Measurements from ENCODE around the gene ELP1. TPM values are rescaled to one million over a fixed set of nuclear protein-coding genes. Genes with fewer than 3 reads are reported as not detected.

The ELP1 gene
- total and polyA plus RNA-seq, 2 of the 4 experiments (the other 2 are of a cell fraction), result 20.0 to 43.2 TPM

GRCh38 chr9:108933231-108933717 lies 650 bp downstream of the ELP1 start:
- Histone ChIP-seq H3K79me1 (ENCODE audit: low read depth in 1 of 2, low read length in 2 of 2) (peaks cover 16 to 42% of the 10 kb centered on the region in 2 experiments), H3K9ac (ENCODE audit: low read depth, low read length) (peak overlapping the region; percentile 93), H3K9me1 (ENCODE audit: insufficient read depth, low read length) (0 out of 2 replicates have a peak, but pooled peaks cover 4% of the 10 kb centered on the region), H4K5ac (ENCODE audit: low read depth, low read length) (no peak overlapping the region), H3K23ac (ENCODE audit: low read depth, low read length) (peak overlapping the region; percentile 94), H4K91ac (ENCODE audit: insufficient read depth, low read depth, low read length) (peak overlapping the region; percentile 15; the same call in 1 of the 2 replicates), H4K20me1 (ENCODE audit: insufficient read depth, low read length) (no peaks in the 10 kb centered on the region; the same call in 1 of the 2 replicates), H2AK5ac (ENCODE audit: low read depth, low read length) (peak overlapping the region; percentile 38; the same call in 1 of the 2 replicates), H2BK120ac (ENCODE audit: low read depth, low read length) (no peak overlapping the region), H2BK15ac (ENCODE audit: low read depth, low read length) (no peak overlapping the region), H3K4ac (ENCODE audit: low read depth, low read length) (peak overlapping the region; percentile 96), H3K27ac (ENCODE audit: insufficient read depth, low read length) (peak overlapping the region; percentile 92), H3K9me3 (ENCODE audit: control insufficient read depth, insufficient read depth, low read length) (no peaks in the 10 kb centered on the region), H3K4me1 (ENCODE audit: control insufficient read depth, insufficient read depth, low read length) (no peaks in the 10 kb centered on the region; the same call in 1 of the 2 replicates), H3K4me3 (ENCODE audit: insufficient read depth, low read depth, low read length) (peak overlapping the region; percentile 95), H3K56ac (ENCODE audit: extremely low read depth, insufficient read depth, low read length) (peak overlapping the region; percentile 26; the same call in 1 of the 2 replicates), H3K27me3 (ENCODE audit: control insufficient read depth, insufficient read depth, low read length) (no peaks in the 10 kb centered on the region), H4K8ac (ENCODE audit: low read depth in 2 of 2, low read length in 2 of 2) (peak overlapping the region; percentile 49 to 84; a peak in 2 of 4 replicates), H3K36me3 (ENCODE audit: control insufficient read depth, insufficient read depth, low read length) (peaks cover 3% of the 10 kb centered on the region), H3K18ac (ENCODE audit: low read depth, low read length) (no peak overlapping the region), H3K4me2 (ENCODE audit: low read depth, low read length) (peak overlapping the region; percentile 94), H2BK5ac (ENCODE audit: low read depth, low read length, poor library complexity, severe bottlenecking) (peak overlapping the region; percentile 12), H2AFZ (replicated peaks; ENCODE audit: low read length, poor library complexity) (peak overlapping the region; percentile 100), H2AK9ac (replicated peaks; ENCODE audit: low read depth, low read length, poor library complexity) (peak overlapping the region; percentile 80), H3K14ac (replicated peaks; ENCODE audit: low read depth, low read length) (peak overlapping the region; percentile 92), H2BK20ac (ENCODE audit: low read depth, low read length) (no peak overlapping the region)
- no TSS peak for BruUV-seq (replicated peaks)
- dilution Hi-C loops (cut with HindIII; ENCODE audit: low sequenced_read_pairs, unreplicated experiment), result no loop called here
- 4% methylated on average over 7 of the region's 25 CpGs; no CpG with 5 or more reads in 1 of the 2 experiments for WGBS, 2 experiments (ENCODE audit: extremely low coverage in 2 of 2, insufficient read length in 1 of 2)
- intact Hi-C loops (cut with micrococcal nuclease), result loop anchor here (5.0 kb wide), 1 partner anchor 389 kb away; the partner anchor contains the start of gene EPB41L4B
- DNase-seq (peak; percentile 40), ATAC-seq (ENCODE audit: low read depth) (no peak; the same call in 1 of the 2 replicates)
- TF ChIP-seq CTCF (conservative IDR thresholded peaks at IDR 0.05; ENCODE audit: low read depth, low read length), result no peak
- no peak for TF ChIP-seq MAZ (IDR thresholded peaks at IDR 0.05; ENCODE audit: borderline replicate concordance, low read depth, low read length)
- no peak for TF ChIP-seq RCOR1 (IDR thresholded peaks at IDR 0.05; ENCODE audit: insufficient replicate concordance, low read length)
- TF ChIP-seq RFX5 (IDR thresholded peaks at IDR 0.05; ENCODE audit: low read depth, low read length), result no peak
- TF ChIP-seq POLR2A (IDR thresholded peaks at IDR 0.05; ENCODE audit: low read depth, low read length), result no peak
- no peak for TF ChIP-seq NFE2L2 (IDR thresholded peaks at IDR 0.05; ENCODE audit: low read depth, low read length)
- no peak for TF ChIP-seq BHLHE40 (IDR thresholded peaks at IDR 0.05; ENCODE audit: low read depth, low read length)
- no peak for TF ChIP-seq USF2 (IDR thresholded peaks at IDR 0.05; ENCODE audit: low read depth, low read length)
- TF ChIP-seq ELK1 (IDR thresholded peaks at IDR 0.05; ENCODE audit: borderline replicate concordance, low read depth, low read length), result no peak
- no peak for TF ChIP-seq CEBPB (IDR thresholded peaks at IDR 0.05; ENCODE audit: low read depth, low read length)
- TF ChIP-seq CHD1 (IDR thresholded peaks at IDR 0.05; ENCODE audit: low read depth, low read length), result no peak
- POLR2A ChIA-PET (ENCODE audit: unreplicated experiment), result no interaction called here
- CTCF ChIA-PET, result no interaction called here
- in situ Hi-C loops (cut with MboI; ENCODE audit: low sequenced_read_pairs), result no loop called here
